GM19397 (cell line): Measurements from ENCODE around the gene DSPP.

ENCODE experiments used
- ATAC-seq: cut with Tn5 transposase; IDR thresholded peaks from one replicate; pipeline ENCODE4 v1.9.1; 2021; ENCODE audit warnings: mild to moderate bottlenecking, moderate library complexity; ENCODE audit not compliant: unreplicated experiment

DSPP gene

DNA sequence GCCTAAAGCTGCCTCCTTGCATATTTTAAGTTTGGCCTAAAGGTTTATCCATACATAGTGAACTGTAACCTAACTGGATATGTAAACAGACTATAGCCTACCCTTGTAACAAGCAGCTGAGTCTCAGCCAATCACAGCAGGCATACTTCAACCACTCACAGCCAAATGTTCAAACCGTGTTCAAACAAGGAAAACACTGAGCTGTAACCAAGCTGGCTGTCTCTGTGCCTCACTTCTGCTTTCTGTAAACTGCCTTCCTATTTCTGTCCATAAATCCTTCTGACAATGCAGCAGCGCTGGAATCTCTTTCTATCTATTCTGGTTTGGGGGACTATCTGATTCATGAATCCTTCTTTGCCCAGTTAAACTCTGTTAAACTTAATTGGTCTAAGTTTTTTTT, 16.4 kb downstream of the DSPP start:
- ATAC-seq: no peak

DNA sequence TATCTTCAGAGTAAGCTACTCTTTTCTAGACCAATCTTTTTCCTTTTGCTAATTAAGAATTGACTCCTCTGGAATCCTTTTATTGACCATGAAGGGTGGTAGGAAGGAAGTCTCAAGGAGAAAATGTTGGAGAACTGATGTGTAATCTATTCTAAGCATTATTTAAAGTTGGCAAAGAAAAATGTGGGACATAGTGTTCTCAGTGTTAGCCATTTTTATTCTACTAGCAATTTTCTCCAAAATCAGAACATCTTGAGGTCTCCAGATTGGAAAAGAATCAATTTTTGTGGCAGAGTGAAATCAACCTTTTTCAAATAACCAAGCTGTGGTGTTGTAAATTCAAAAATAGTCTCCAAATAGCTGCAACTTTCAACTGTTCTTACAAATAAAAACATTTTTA, 23.3 kb downstream of the DSPP start:
- ATAC-seq: no peak

DNA sequence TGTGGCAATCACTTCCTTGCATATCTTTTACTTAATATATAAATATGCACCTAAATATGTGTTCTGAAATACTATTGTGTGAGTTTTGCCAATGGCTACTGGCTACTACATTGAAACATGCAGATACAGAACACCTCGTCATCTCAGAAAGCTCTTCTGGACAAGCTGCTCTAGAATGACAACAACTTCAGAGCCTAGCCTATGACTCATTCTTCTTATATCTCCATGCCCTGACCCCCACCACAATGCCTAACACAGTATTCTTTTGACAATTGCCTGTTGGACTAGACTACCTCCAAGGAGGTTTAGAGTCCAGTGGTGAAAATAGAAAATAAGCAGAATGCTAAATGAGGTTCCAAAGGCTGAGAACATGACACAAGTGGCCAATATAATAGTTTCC, 24.1 kb downstream of the DSPP start:
- no peak for ATAC-seq

DNA sequence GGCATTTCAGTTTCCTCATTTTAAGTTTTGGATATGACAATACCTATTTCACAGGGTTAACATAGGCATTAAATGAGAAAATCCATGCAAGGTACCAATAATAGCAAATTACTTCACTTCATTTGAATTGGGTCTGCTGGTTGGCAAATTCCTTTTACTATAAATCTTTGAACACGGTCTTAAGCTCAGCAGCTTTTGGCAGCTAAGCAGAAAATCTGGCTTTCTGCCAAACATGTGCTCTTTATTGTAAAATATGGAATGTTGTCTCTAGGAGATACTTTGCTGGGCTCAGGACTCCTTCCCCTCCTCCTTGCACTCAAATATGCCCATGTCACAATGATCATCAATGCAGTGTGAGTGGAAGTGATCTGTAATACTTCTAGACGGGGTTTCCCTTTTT, 24.9 kb downstream of the DSPP start:
- no peak for ATAC-seq

DNA sequence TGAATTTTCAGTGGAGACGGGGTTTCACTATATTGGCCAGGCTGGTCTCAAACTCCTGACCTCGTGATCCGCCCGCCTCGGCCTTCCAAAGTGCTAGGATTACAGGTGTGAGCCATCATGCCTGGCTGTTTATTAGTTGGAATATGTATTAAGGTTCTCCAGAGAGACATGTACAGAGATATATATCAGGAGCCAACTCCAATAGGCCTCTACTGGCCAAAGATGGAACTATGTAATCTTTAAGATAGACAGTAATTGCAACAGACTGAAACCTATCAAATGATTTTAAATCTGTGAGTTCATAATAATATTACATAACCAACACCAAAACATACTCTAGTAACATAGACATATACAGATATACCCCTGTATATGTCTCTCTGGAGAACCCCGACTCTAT, 36.0 kb downstream of the DSPP start:
- ATAC-seq: no peak

DNA sequence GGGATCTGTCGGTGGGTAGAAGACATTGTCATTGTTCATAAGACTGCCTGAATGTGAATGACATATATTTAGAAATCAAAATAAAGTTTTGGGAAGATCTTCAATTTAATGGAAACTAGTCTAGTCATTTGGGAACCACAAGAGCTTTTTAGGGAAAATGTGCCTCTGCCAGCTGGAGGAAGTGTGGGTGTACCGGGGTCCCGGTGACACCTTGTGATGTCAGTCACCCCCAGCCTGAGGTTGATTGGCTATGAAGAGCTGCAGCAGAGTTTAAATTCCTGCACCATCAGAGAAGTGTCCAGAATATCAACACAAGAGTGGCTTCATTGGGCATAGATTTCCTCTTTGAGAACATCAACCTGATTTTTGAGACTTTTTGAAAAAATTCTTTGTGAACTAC, 41.7 kb downstream of the DSPP start, which contains the start of gene DMP1:
Gene DMP1 (plus strand): TSS at position 301 of the 400 bp plus-strand sequence. CDS start 6,213 bp downstream, outside the sequence.
- no peak for ATAC-seq

DNA sequence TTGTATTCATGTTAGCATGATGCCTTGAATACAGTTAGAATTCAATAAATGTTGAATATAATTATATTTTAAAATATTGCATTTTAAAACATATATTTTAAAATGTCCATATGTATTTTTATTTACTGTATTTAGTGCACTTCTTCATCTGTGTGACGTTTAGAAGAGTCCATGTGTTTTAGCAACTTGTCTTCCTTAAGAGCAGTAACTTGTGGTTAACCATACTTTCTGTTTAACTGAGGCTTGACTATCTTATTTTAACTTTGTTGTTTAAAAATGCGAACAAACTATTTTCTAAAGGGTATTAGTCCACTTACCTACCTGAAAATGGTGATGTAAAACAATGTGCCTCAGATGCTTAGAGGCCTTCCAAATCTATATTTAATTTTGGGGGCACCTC, 42.6 kb downstream of the DSPP start:
- ATAC-seq: no peak

DNA sequence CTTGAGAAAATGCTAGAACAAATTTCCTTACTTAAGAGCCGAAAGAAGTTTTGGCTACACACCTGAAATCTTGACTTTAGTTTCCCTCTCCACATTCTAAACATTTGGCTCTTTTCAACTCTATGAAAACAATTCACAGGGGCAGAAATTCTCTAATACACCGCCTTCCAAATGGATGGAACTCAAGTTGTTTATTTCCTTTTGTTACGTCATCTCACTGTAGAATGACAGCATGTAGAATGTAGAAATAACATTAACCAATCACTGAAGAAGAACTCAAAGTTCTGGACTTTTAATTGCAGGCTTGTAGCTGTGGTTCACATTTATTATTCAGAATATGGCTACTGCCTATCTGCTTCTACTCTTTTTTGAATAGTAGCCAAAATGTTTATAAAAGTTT, 43.6 kb downstream of the DSPP start:
- ATAC-seq: no peak

DNA sequence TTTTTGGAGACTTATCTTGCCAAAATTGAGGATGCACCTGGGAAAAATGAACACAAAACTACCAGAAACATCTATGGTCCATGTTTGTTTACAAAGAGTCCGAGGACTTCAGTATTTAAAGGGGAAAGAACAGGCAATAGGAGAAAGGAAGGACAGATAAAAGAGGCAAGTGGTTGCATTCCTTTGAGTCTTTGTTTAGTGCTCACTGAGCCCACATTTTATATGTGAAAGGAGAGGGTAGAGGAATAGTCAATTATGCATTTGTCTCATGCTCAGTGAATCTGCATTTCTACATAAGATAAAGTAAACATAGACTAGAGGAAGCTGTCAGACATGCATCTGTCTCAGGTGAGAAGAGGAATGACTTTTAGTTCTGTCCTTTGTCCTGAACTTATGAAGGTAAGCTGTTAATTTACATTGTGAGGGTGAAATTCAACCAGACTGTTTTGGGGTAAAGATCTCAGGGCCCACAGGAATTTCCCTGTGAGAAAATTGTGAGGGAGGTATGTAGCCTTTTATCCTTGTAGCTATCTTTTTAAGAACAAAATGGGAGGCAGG, 46.2 kb downstream of the DSPP start:
- no peak for ATAC-seq

DNA sequence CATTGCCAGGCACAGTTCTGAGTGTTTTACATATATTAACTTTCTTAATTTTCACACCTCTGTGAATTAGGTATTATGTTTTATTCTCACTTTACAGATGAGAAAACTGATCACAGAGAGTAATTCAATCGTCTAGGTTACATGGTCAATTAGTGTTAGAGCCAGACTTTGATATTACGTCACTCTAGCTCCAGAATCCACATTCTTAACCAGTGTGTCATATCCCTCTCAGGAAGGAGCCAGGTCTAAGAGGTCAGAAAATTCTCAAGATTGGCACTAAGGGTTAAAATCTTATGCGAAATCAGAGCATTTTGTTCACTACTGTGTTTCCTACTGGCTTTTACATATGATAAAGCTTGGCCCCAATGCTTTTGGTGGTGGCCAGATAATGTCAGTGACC, 49.2 kb downstream of the DSPP start:
- ATAC-seq: no peak

DNA sequence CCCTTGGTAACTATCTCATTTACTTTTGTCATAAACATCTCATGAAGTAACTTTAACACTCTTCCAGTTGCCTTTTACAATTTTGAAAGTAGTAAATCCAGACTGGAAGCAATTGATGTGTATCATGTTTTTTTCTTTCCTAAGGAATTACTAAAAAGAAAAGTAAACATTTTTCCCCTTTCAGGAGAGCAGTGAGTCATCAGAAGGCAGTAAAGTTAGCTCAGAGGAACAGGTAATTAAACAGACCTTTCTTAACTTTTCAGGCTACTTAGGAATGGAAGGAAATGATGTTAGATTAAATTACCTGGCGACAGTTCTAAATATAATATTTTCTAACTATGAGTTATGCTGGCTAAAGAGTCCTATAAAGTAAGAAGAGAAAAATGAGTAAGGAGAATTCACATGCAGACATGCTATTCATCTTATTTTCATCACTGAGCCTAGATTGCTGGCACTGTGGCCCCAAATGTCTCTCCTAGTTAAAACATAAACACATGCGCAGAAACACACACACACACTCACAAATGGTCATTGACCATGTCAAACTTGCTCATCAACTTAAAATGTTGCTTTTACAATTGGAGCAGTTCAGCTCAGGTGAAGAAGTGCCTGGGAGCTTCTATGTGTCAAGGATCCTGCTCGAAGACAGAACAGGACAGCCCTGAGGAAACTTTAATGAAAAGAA, 51.1 kb downstream of the DSPP start:
- ATAC-seq: no peak

DNA sequence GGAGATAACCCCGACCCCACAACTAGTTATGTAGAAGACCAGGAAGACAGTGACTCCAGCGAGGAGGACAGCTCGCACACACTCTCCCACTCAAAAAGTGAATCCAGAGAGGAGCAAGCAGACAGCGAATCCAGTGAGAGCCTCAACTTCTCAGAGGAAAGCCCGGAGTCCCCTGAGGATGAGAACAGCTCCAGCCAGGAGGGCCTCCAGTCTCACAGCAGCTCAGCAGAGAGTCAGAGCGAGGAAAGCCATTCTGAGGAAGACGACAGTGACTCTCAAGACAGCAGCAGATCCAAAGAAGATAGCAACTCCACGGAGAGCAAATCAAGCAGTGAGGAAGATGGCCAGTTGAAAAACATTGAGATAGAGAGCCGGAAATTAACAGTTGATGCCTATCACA, 54.5 kb downstream of the DSPP start:
- no peak for ATAC-seq
